Left ventricle myocardium inferior (tissue), 1 donor: ENCODE measurements around the gene ZNF831. TPM values are rescaled to one million over a fixed set of nuclear protein-coding genes. Genes with fewer than 3 reads are reported as not detected.

ENCODE experiments used
- DNase-seq: peaks from one replicate; pipeline ENCODE4 v3.0.0-alpha.2; 2020
- H3K27ac ChIP-seq: fragments of 200-600 bp; replicated peaks from 2 replicates; pipeline ENCODE4 v1.8.0; 2021
- H3K27me3 ChIP-seq: fragments of 200-600 bp; 2 replicates; pipeline ENCODE4 v1.8.0; 2021; ENCODE audit warnings: low read depth
- H3K36me3 ChIP-seq: fragments of 200-600 bp; 2 replicates; pipeline ENCODE4 v1.8.0; 2021
- H3K4me1 ChIP-seq: fragments of 200-600 bp; 2 replicates; pipeline ENCODE4 v1.8.0; 2021
- H3K4me3 ChIP-seq: fragments of 200-600 bp; 2 replicates; pipeline ENCODE4 v1.8.0; 2021; ENCODE audit warnings: mild to moderate bottlenecking, moderate library complexity
- H3K9me3 ChIP-seq: fragments of 200-600 bp; replicated peaks from 2 replicates; pipeline ENCODE4 v1.8.0; 2021
- CTCF ChIP-seq: fragments of 200-600 bp; IDR thresholded peaks from 2 replicates; pipeline ENCODE4 v1.8.0; 2021; ENCODE audit warnings: antibody characterized with exemption, mild to moderate bottlenecking, borderline replicate concordance
- intact Hi-C: fragments of 100-400 bp; cut with micrococcal nuclease; formaldehyde crosslinking; loops from one replicate; pipeline ENCODE4 v1.11.0; 2022
- total RNA-seq: library from RNA; stranded (reverse); fragmentation: NEBNext Ultra II Directional; extraction: Animal tissue kit (Norgen Biotek cat#: 25700); gene quantifications from one replicate; pipeline ENCODE4 v1.2.1, GENCODE V29; 2021
- donor health status: DM: no; HTN: yes; CAD: no; lungs with severe emphysema.

ZNF831 gene
- total RNA-seq, 1 donor from 2014 or later: 0.05 TPM

DNA sequence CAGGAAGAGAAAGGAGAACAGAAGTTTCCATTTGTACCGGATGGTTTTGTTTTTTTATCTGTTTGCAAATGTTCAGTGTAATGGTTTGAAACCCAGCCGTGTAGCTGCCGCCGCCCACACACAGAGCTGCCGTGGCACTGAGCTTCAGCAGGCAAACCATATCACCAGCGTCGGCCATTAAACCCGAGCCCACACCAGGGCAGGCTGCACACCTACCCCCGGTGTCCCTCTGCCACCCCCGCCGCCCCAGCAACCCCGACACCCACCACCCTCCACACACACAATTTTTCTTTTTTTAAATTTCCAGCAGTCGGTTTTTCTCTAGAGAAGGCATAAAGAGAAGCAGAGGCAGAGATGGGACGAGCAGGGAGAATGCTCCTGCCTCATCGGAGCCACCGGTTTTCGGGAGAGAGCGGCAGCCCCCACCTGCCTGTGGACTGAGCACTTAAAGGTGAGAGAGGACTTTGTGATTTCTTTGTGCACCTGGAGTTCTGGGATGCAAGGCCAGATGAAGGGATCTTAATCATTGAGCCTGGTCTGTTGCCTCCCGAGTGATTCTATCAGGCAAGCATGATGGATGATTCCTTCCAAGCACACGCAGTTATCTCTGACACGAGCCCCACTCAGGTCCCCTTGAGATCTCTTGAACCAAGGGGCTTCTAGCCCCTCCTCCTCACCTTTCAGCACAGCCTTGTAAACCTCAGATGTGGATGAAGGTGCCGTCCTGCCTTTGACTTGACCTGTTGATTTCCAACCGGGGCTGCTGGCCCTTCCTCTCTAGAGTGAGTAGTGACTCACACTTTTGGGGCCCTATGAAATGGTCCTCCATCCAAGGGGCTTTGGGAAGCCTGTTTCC lies 17.5 kb upstream of the ZNF831 start:
- Histone ChIP-seq H3K4me3 (no peak overlapping the region), H3K27ac (peak overlapping the region; percentile 69), H3K36me3 (no peaks in the 10 kb centered on the region), H3K9me3 (no peaks in the 10 kb centered on the region), H3K4me1 (peaks cover 43% of the 10 kb centered on the region), H3K27me3 (no peaks in the 10 kb centered on the region)
- TF ChIP-seq CTCF: no peak
- DNase-seq: no peak
- intact Hi-C loops: no loop called here

- peak overlapping the region; percentile 69 for H3K27ac ChIP-seq
- intact Hi-C loops: no loop called here
- H3K36me3 ChIP-seq: no peaks in the 10 kb centered on the region
- no peak for TF ChIP-seq CTCF
- peak; percentile 35 for DNase-seq
- H3K9me3 ChIP-seq: no peaks in the 10 kb centered on the region
- peaks cover 43% of the 10 kb centered on the region for H3K4me1 ChIP-seq
- H3K4me3 ChIP-seq: no peak overlapping the region
- no peaks in the 10 kb centered on the region for H3K27me3 ChIP-seq
Observed at GRCh38 chr20:59146780-59147565, 16.6 kb upstream of the ZNF831 start.

DNA sequence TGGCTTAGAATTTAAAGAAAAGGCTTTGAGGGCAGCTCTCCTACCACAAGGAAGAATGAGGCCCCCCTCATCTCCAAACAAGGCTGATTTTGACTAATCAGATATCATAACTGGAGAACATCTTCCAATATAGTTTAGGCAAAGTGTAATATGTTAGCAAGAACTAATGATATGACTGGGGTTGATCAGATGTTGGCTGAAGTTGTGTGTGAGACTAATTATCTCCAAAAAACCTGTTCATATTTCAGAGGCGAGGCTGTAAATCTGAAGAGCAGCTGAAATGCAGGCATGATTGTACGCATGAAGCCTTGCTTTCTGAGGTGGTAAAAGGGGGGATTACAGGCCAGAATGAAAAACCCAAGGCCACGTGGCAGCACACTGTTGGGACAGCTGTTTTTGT lies 16.0 kb upstream of the ZNF831 start:
- Histone ChIP-seq H3K4me1 (peaks cover 46% of the 10 kb centered on the region), H3K27ac (peak overlapping the region; percentile 69), H3K9me3 (no peaks in the 10 kb centered on the region), H3K4me3 (no peak overlapping the region), H3K27me3 (no peaks in the 10 kb centered on the region), H3K36me3 (no peaks in the 10 kb centered on the region)
- no peak for DNase-seq
- TF ChIP-seq CTCF: no peak
- intact Hi-C loops: no loop called here

DNA sequence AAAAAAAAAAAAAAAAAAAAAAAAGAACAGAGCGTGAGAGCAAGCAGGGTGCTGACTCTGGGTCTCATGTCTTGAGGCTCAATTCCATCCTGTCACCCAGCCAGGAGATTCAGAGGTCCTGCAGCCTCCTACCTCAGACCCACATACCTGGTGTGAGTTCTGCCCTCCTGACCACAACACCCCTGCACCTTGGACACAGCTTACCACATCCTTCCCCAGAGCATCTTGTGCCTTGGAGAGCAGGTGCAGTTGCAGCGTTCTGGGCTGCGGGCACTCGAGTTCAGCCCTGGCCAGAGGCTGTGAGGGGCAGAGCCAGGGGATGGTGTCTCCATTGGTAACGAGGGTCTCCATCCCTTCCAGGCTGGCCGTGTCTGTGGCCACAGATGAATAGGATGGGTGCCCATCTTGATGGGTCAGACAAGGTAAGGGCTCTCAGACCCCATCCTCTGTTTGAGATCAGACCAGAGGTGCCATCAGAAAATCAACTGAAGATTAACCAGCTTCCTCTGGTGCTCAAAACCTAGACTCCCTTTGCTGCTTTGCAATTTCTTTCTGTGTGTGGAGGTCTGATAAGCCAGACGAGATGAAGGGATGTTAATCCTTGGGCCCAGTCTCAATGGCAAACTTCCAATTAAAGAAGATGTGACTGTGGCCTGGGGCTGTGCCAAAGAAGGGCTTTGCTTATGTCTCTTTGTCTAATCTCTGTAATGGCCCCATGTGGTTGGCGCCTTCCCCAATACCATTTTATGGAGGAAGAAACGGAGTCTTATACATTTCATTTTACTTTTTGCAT lies 14.7 kb upstream of the ZNF831 start:
- H3K4me3 ChIP-seq: no peak overlapping the region
- peak overlapping the region; percentile 68 for H3K27ac ChIP-seq
- no peak for TF ChIP-seq CTCF
- H3K4me1 ChIP-seq: peaks cover 56% of the 10 kb centered on the region
- no peak for DNase-seq
- no peaks in the 10 kb centered on the region for H3K9me3 ChIP-seq
- no peaks in the 10 kb centered on the region for H3K27me3 ChIP-seq
- H3K36me3 ChIP-seq: no peaks in the 10 kb centered on the region
- intact Hi-C loops: no loop called here
